DND-41 (cell line): Measurements from ENCODE around the gene RAB11FIP3.

ENCODE experiments used
- ATAC-seq: fragments of 200-7000 bp; cut with Tn5 transposase; 3 replicates; pipeline ENCODE4 v1.9.1; 2021; ENCODE audit warnings: low read depth; ENCODE audit not compliant: insufficient read depth
- DNase-seq: peaks from one replicate; pipeline ENCODE4 v3.0.0-alpha.2; 2020
- H2AFZ ChIP-seq: 2 replicates; pipeline ENCODE4 v1.6.0; 2012; ENCODE audit warnings: low read depth, low read length
- H3K27ac ChIP-seq: 2 replicates; pipeline ENCODE4 v1.5.1; 2012; ENCODE audit warnings: low read length, inconsistent platforms
- H3K27me3 ChIP-seq: fragments of 200-600 bp; sonication (generic); 2 replicates; pipeline ENCODE4 v1.6.0; 2012; ENCODE audit warnings: low read length, mild to moderate bottlenecking, inconsistent platforms; ENCODE audit not compliant: insufficient read depth, poor library complexity
- H3K36me3 ChIP-seq: 2 replicates; pipeline ENCODE4 v1.5.1; 2012; ENCODE audit warnings: low read length, inconsistent platforms; ENCODE audit not compliant: insufficient read depth
- H3K4me1 ChIP-seq: 2 replicates; pipeline ENCODE4 v1.5.1; 2012; ENCODE audit warnings: mild to moderate bottlenecking, low read length; ENCODE audit not compliant: insufficient read depth
- H3K4me2 ChIP-seq: 2 replicates; pipeline ENCODE4 v1.6.0; 2012; ENCODE audit warnings: mild to moderate bottlenecking, moderate library complexity, low read length, inconsistent platforms; ENCODE audit not compliant: insufficient read depth
- H3K4me3 ChIP-seq, 2 experiments: fragments of 200-600 bp in 1 of 2; shearing (Covaris generic) in 1 of 2; 2 replicates each; pipeline ENCODE4 v1.5.1; 2012 to 2016; ENCODE audit warnings: inconsistent platforms in 2 of 2, low read length in 2 of 2, mild to moderate bottlenecking in 2 of 2, low read depth in 1 of 2, moderate library complexity in 1 of 2
- H3K79me2 ChIP-seq: 2 replicates; pipeline ENCODE4 v1.6.0; 2012; ENCODE audit warnings: low read length, inconsistent platforms; ENCODE audit not compliant: insufficient read depth
- H3K9ac ChIP-seq: 2 replicates; pipeline ENCODE4 v1.6.0; 2012; ENCODE audit warnings: low read depth, mild to moderate bottlenecking, inconsistent platforms, low read length, moderate library complexity
- H3K9me3 ChIP-seq: 2 replicates; pipeline ENCODE4 v1.5.1; 2012; ENCODE audit warnings: low read length, moderate library complexity, mild to moderate bottlenecking, inconsistent platforms; ENCODE audit not compliant: insufficient read depth, severe bottlenecking
- H4K20me1 ChIP-seq: 2 replicates; pipeline ENCODE4 v1.6.0; 2012; ENCODE audit warnings: low read length; ENCODE audit not compliant: insufficient read depth
- CTCF ChIP-seq: IDR thresholded peaks from 2 replicates; pipeline ENCODE4 v1.5.1; 2012; ENCODE audit warnings: borderline replicate concordance, low read length, moderate library complexity, mild to moderate bottlenecking; ENCODE audit not compliant: poor library complexity, severe bottlenecking; ENCODE audit errors: extremely low read depth
- EZH2 ChIP-seq: IDR thresholded peaks from 3 replicates; pipeline ENCODE4 v1.6.1; 2012; ENCODE audit warnings: borderline replicate concordance, low read depth, mild to moderate bottlenecking, moderate library complexity, low read length, inconsistent platforms; ENCODE audit not compliant: severe bottlenecking

Gene RAB11FIP3

GRCh38 chr16:519841-520687 lies 94.6 kb downstream of the RAB11FIP3 start:
- ATAC-seq: no peak
- H3K4me2 ChIP-seq: no peak overlapping the region
- TF ChIP-seq EZH2 (no peak), CTCF (no peak)
- H3K27me3 ChIP-seq: no peaks in the 10 kb centered on the region
- H3K4me3 ChIP-seq: no peak overlapping the region
- H3K4me1 ChIP-seq: peaks cover under 1% of the 10 kb centered on the region; the same call in 1 of the 2 replicates
- no peak overlapping the region for H3K9ac ChIP-seq
- DNase-seq: no peak
- peaks cover 14% of the 10 kb centered on the region for H4K20me1 ChIP-seq
- H2AFZ ChIP-seq: no peak overlapping the region
- H3K9me3 ChIP-seq: no peaks in the 10 kb centered on the region
- H3K79me2 ChIP-seq: no peaks in the 10 kb centered on the region
- H3K27ac ChIP-seq: no peak overlapping the region
- H3K36me3 ChIP-seq: peaks cover 54% of the 10 kb centered on the region

- H3K4me1 ChIP-seq: peaks cover 8% of the 10 kb centered on the region
- H3K4me2 ChIP-seq: no peak overlapping the region
- peaks cover 4% of the 10 kb centered on the region for H3K79me2 ChIP-seq
- no peak overlapping the region for H3K27ac ChIP-seq
- peaks cover 20% of the 10 kb centered on the region for H4K20me1 ChIP-seq
- H3K4me3 ChIP-seq: no peak overlapping the region
- no peaks in the 10 kb centered on the region for H3K27me3 ChIP-seq
- H2AFZ ChIP-seq: no peak overlapping the region
- H3K36me3 ChIP-seq: peaks cover 46% of the 10 kb centered on the region
- no peak overlapping the region for H3K9ac ChIP-seq
- TF ChIP-seq EZH2 (no peak), CTCF (no peak)
- DNase-seq: no peak
- no peaks in the 10 kb centered on the region for H3K9me3 ChIP-seq
- no peak for ATAC-seq
These were observed 95.4 kb downstream of the RAB11FIP3 start for GRCh38 chr16:520847-521246.

- peaks cover 39% of the 10 kb centered on the region for H3K36me3 ChIP-seq
- no peak overlapping the region for H2AFZ ChIP-seq
- DNase-seq: no peak
- H3K4me3 ChIP-seq: no peak overlapping the region
- H3K9me3 ChIP-seq: no peaks in the 10 kb centered on the region
- no peak for ATAC-seq
- H3K27ac ChIP-seq: no peak overlapping the region
- H3K4me1 ChIP-seq: peaks cover 16% of the 10 kb centered on the region
- no peaks in the 10 kb centered on the region for H3K27me3 ChIP-seq
- TF ChIP-seq EZH2: no peak
- TF ChIP-seq CTCF: no peak
- no peak overlapping the region for H3K9ac ChIP-seq
- H4K20me1 ChIP-seq: peaks cover 28% of the 10 kb centered on the region
- no peak overlapping the region for H3K4me2 ChIP-seq
- peaks cover 11% of the 10 kb centered on the region for H3K79me2 ChIP-seq
These were observed 96.1 kb downstream of the RAB11FIP3 start for GRCh38 chr16:521381-522210.
